B cell (primary cell): ENCODE data around the gene CCDC170. TPM values are rescaled to one million over a fixed set of nuclear protein-coding genes. Genes with fewer than 3 reads are reported as not detected.

Experiments used
- ATAC-seq: fragments of 200-7000 bp; cut with Tn5 transposase; one replicate; pipeline ENCODE4 v1.10.0; 2021; ENCODE audit warnings: low read depth, mild to moderate bottlenecking, moderate number of reproducible peaks, moderate library complexity
- CTCF ChIA-PET: fragments of 350-600 bp; sonication (Branson Sonifier 250); formaldehyde crosslinking; loops from one replicate; lab custom pipeline; 2021; ENCODE audit warnings: antibody characterized with exemption, inconsistent platforms; lab: Charles Lee
- POLR2A ChIA-PET: fragments of 350-600 bp; sonication (Branson Sonifier 250); formaldehyde crosslinking; loops from one replicate; lab custom pipeline; 2021; ENCODE audit warnings: antibody characterized with exemption; lab: Charles Lee
- DNase-seq: peaks from one replicate; pipeline ENCODE4 v3.0.0; 2013
- H2AFZ ChIP-seq: 2 replicates; pipeline ENCODE4 v1.6.1; 2012; ENCODE audit warnings: mild to moderate bottlenecking, low read depth, low read length; ENCODE audit not compliant: insufficient read depth, poor library complexity, severe bottlenecking
- H3K27ac ChIP-seq, 2 donors: 1 replicate in 1 of 2; 2 replicates in 1 of 2; pipeline ENCODE4 v1.5.1; 2012 to 2013; ENCODE audit warnings: low read length in 2 of 2, mild to moderate bottlenecking in 2 of 2, moderate library complexity in 1 of 2
- H3K27me3 ChIP-seq, 4 experiments: fragments of 200-600 bp in 1 of 4; sonication (generic) in 1 of 4; replicated peaks in 1 of 4; 1 replicate in 2 of 4; 2 replicates in 2 of 4; pipeline versions ENCODE4 v1.6.1 to v1.7.0; 2013 to 2016; ENCODE audit warnings: low read length in 3 of 4, mild to moderate bottlenecking in 2 of 4, mixed read lengths in 1 of 4, moderate library complexity in 1 of 4; ENCODE audit not compliant: insufficient read depth in 4 of 4, control insufficient read depth in 3 of 4; ENCODE audit errors: control extremely low read depth in 1 of 4
- H3K36me3 ChIP-seq, 2 experiments: replicated peaks in 1 of 2; 1 replicate in 1 of 2; 2 replicates in 1 of 2; pipeline versions ENCODE4 v1.6.1 to v1.7.1; 2013; ENCODE audit warnings: low read length in 1 of 2; ENCODE audit not compliant: insufficient read depth in 2 of 2, control insufficient read depth in 1 of 2; ENCODE audit errors: control extremely low read depth in 1 of 2, extremely low read depth in 1 of 2
- H3K4me1 ChIP-seq, 2 donors: fragments of 200-600 bp in 1 of 2; sonication (generic) in 1 of 2; 1 replicate in 1 of 2; 2 replicates in 1 of 2; pipeline versions ENCODE4 v1.5.1 to v1.6.1; 2013 to 2017; ENCODE audit warnings: low read length in 2 of 2; ENCODE audit not compliant: control insufficient read depth in 2 of 2, insufficient read depth in 2 of 2
- H3K4me2 ChIP-seq: replicated peaks from 2 replicates; pipeline ENCODE3; 2012; ENCODE audit warnings: mild to moderate bottlenecking, low read depth, low read length; ENCODE audit not compliant: poor library complexity, severe bottlenecking
- H3K4me3 ChIP-seq, 5 experiments: fragments of 200-600 bp in 1 of 5; sonication (generic) in 1 of 5; 1 replicate in 3 of 5; 2 replicates in 2 of 5; pipeline versions ENCODE4 v1.5.1 to v1.7.0; 2011 to 2016; ENCODE audit warnings: low read length in 4 of 5, mild to moderate bottlenecking in 4 of 5, low read depth in 2 of 5, control low read depth in 1 of 5, moderate library complexity in 1 of 5; ENCODE audit not compliant: insufficient read depth in 1 of 5; ENCODE audit errors: control extremely low read depth in 1 of 5, extremely low read depth in 1 of 5
- H3K79me2 ChIP-seq: fragments of 200-600 bp; sonication (generic); one replicate; pipeline ENCODE4 v1.6.0; 2016; ENCODE audit warnings: low read length; ENCODE audit not compliant: control insufficient read depth, insufficient read depth
- H3K9ac ChIP-seq: fragments of 200-600 bp; sonication (generic); 2 replicates; pipeline ENCODE4 v1.6.1; 2017; ENCODE audit warnings: mild to moderate bottlenecking, low read length, moderate library complexity
- H3K9me3 ChIP-seq, 3 donors: one replicate each; pipeline versions ENCODE4 v1.6.1 to v1.7.1; 2013; ENCODE audit warnings: low read length in 2 of 3; ENCODE audit not compliant: control insufficient read depth in 2 of 3, insufficient read depth in 1 of 3; ENCODE audit errors: control extremely low read depth in 1 of 3
- H4K20me1 ChIP-seq: 2 replicates; pipeline ENCODE4 v1.6.0; 2012; ENCODE audit warnings: mild to moderate bottlenecking, low read length; ENCODE audit not compliant: insufficient read depth, control insufficient read depth, poor library complexity, severe bottlenecking
- H3K27ac Mint-ChIP-seq: one replicate; pipeline ENCODE4 v1.8.0; 2021; ENCODE audit warnings: mixed read lengths
- H3K27me3 Mint-ChIP-seq: one replicate; pipeline ENCODE4 v1.8.0; 2021; ENCODE audit warnings: mixed read lengths
- H3K4me1 Mint-ChIP-seq: one replicate; pipeline ENCODE4 v1.8.0; 2021; ENCODE audit warnings: mixed read lengths
- H3K4me3 Mint-ChIP-seq: one replicate; pipeline ENCODE4 v1.8.0; 2021; ENCODE audit warnings: mixed read lengths
- H3K9me3 Mint-ChIP-seq: one replicate; pipeline ENCODE4 v1.8.0; 2022; ENCODE audit warnings: mixed read lengths; ENCODE audit not compliant: insufficient read depth
- CTCF ChIP-seq: fragments of 200-600 bp; IDR thresholded peaks from one replicate; pipeline ENCODE4 v1.8.0; 2022; ENCODE audit warnings: antibody characterized with exemption, mild to moderate bottlenecking
- EZH2 ChIP-seq: IDR thresholded peaks from 2 replicates; pipeline ENCODE4 v1.6.1; 2012; ENCODE audit warnings: borderline replicate concordance, low read depth, mild to moderate bottlenecking, moderate library complexity, low read length; ENCODE audit not compliant: insufficient read depth, poor library complexity, severe bottlenecking
- WGBS: methylation state at CpG from one replicate; pipeline ENCODE4 v1.1.5; 2013; ENCODE audit warnings: missing lambda C conversion rate; ENCODE audit not compliant: insufficient coverage; 5-methylcytosine and 5-hydroxymethylcytosine counted together
- intact Hi-C: fragments of 100-400 bp; cut with micrococcal nuclease; formaldehyde crosslinking; loops from one replicate; pipeline ENCODE4 v1.10.0; 2022
- polyA plus RNA-seq: library from polyadenylated mRNA; depleted of rRNA; stranded (reverse); fragments of >200 nt; gene quantifications from 2 replicates; pipeline ENCODE4 v1.2.3, GENCODE V29; 2012
- total RNA-seq, 2 donors: library from RNA; stranded (reverse); fragments of 120-200 nt in 1 of 2; gene quantifications; 1 replicate in 1 of 2; 2 replicates in 1 of 2; pipeline versions ENCODE4 v1.2.3 to v1.2.4, GENCODE V29; 2013 to 2022

Gene CCDC170
- total and polyA plus RNA-seq, 2 donors (not counting 1 experiment from before 2014, with no cell fraction given) = 0.01 TPM; not detected in 1

- H3K27me3 Mint-ChIP-seq = peaks cover 16% of the 10 kb centered on the region
These were observed 5.6 kb upstream of the CCDC170 start for GRCh38 chr6:151488226-151488625.

DNA sequence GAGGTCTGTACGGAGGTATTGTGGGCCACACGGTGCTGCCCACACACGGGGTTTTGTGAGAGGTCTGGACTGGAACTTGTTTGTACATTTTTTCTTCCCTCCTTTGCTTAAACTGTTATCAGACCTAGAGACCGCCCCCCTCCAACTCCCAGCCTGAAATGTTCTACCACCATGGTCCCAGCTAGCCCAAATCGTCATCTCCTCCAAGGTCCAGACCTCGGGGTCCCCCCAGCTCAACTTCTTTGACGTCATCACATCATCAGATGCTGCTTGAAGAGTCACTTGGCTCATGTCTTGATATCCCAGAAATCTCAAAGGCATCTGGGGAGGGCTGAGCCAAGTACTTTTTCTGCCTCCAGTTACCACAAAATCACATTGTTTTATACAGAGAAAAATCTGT is 2.8 kb upstream of the CCDC170 start:
- 97% methylated on average over 4 of the region's 7 CpGs for WGBS
- H3K4me3 Mint-ChIP-seq = no peak overlapping the region
- Histone ChIP-seq H3K9ac (no peak overlapping the region), H3K27me3 (peaks cover 0 to 29% (median 22%) of the 10 kb centered on the region in 4 experiments), H3K4me1 (peaks cover 14 to 15% of the 10 kb centered on the region in 2 donors), H3K4me3 (no peak overlapping the region), H4K20me1 (no peaks in the 10 kb centered on the region), H3K9me3 (no peaks in the 10 kb centered on the region), H3K4me2 (no peak overlapping the region), H3K36me3 (no peaks in the 10 kb centered on the region), H2AFZ (no peak overlapping the region), H3K27ac (no peak overlapping the region), H3K79me2 (no peaks in the 10 kb centered on the region)
- H3K9me3 Mint-ChIP-seq = no peaks in the 10 kb centered on the region
- TF ChIP-seq CTCF (no peak), EZH2 (no peak)
- no peak overlapping the region for H3K27ac Mint-ChIP-seq
- POLR2A ChIA-PET = no interaction called here
- intact Hi-C loops = no loop called here
- no peak for ATAC-seq
- CTCF ChIA-PET = interaction anchor here (1.2 kb wide), 1 partner anchor 15 kb away, joined by 4 read pairs; no protein-coding TSS in a partner anchor
- H3K27me3 Mint-ChIP-seq = peaks cover 38% of the 10 kb centered on the region
- H3K4me1 Mint-ChIP-seq = peaks cover 17% of the 10 kb centered on the region
- DNase-seq = no peak

More at GRCh38 chr6:151488226-151488625, 5.6 kb upstream of the CCDC170 start:
- no peak overlapping the region for H3K27ac ChIP-seq
- H3K9me3 ChIP-seq = no peaks in the 10 kb centered on the region
- intact Hi-C loops = no loop called here
- TF ChIP-seq CTCF = no peak
- TF ChIP-seq EZH2 = no peak
- ChIA-PET CTCF (interaction anchor here (0.5 kb wide), 1 partner anchor 87 kb away, joined by 3 read pairs; no protein-coding TSS in a partner anchor), POLR2A (no interaction called here)
- H2AFZ ChIP-seq = no peak overlapping the region
- WGBS = 63% methylated on average over 2 of the region's 2 CpGs
- no peaks in the 10 kb centered on the region for H3K36me3 ChIP-seq
- H3K4me2 ChIP-seq = no peak overlapping the region
- no peaks in the 10 kb centered on the region for H3K9me3 Mint-ChIP-seq
- H3K27me3 ChIP-seq = peaks cover 0 to 7% (median 4%) of the 10 kb centered on the region in 4 experiments
- H3K4me1 ChIP-seq = no peaks in the 10 kb centered on the region
- H3K9ac ChIP-seq = no peak overlapping the region
- H3K79me2 ChIP-seq = no peaks in the 10 kb centered on the region
- no peak for ATAC-seq
- no peak overlapping the region for H3K27ac Mint-ChIP-seq
- no peak overlapping the region for H3K4me3 ChIP-seq
- H4K20me1 ChIP-seq = no peaks in the 10 kb centered on the region
- H3K4me3 Mint-ChIP-seq = no peak overlapping the region
- H3K4me1 Mint-ChIP-seq = peaks cover 1% of the 10 kb centered on the region
- no peak for DNase-seq
